HEK293T (cell line): ENCODE results near the gene TRIM36.

Experiments used
- ELF4 ChIP-seq: fragments of 450-650 bp; IDR thresholded peaks from 2 replicates; pipeline ENCODE4 v1.6.1; 2017; ENCODE audit warnings: antibody characterized with exemption
- FOXA1 ChIP-seq: fragments of 450-650 bp; IDR thresholded peaks from 2 replicates; pipeline ENCODE4 v1.6.1; 2016; ENCODE audit warnings: mild to moderate bottlenecking
- FOXK2 ChIP-seq: fragments of 450-650 bp; IDR thresholded peaks from 2 replicates; pipeline ENCODE4 v1.6.1; 2016; ENCODE audit warnings: mild to moderate bottlenecking
- FOXM1 ChIP-seq: fragments of 450-650 bp; IDR thresholded peaks from 2 replicates; pipeline ENCODE4 v1.6.1; 2017; ENCODE audit warnings: mild to moderate bottlenecking, borderline replicate concordance
- HDGF ChIP-seq: fragments of 450-650 bp; IDR thresholded peaks from 2 replicates; pipeline ENCODE4 v1.6.1; 2017; ENCODE audit warnings: antibody characterized with exemption, borderline replicate concordance
- L3MBTL2 ChIP-seq: fragments of 450-650 bp; conservative IDR thresholded peaks from 2 replicates; pipeline ENCODE4 v1.6.1; 2016; ENCODE audit warnings: mild to moderate bottlenecking
- LEF1 ChIP-seq: fragments of 450-650 bp; IDR thresholded peaks from 2 replicates; pipeline ENCODE4 v1.6.1; 2017; ENCODE audit warnings: mild to moderate bottlenecking, borderline replicate concordance
- PKNOX1 ChIP-seq: fragments of 450-650 bp; IDR thresholded peaks from 2 replicates; pipeline ENCODE4 v1.6.1; 2016
- SP1 ChIP-seq: fragments of 450-650 bp; IDR thresholded peaks from 2 replicates; pipeline ENCODE4 v1.6.1; 2017
- SUZ12 ChIP-seq: fragments of 450-650 bp; IDR thresholded peaks from 2 replicates; pipeline ENCODE4 v1.6.1; 2016; ENCODE audit warnings: mild to moderate bottlenecking
- TARDBP ChIP-seq: fragments of 450-650 bp; IDR thresholded peaks from 2 replicates; pipeline ENCODE4 v1.6.1; 2016
- ZNF384 ChIP-seq: fragments of 450-650 bp; IDR thresholded peaks from 2 replicates; pipeline ENCODE4 v1.6.1; 2016

GRCh38 chr5:115150512-115150911, 19.2 kb downstream of the TRIM36 start:
- TF ChIP-seq SP1 (no peak), TARDBP (no peak), FOXK2 (no peak), SUZ12 (no peak), ELF4 (no peak), HDGF (no peak), ZNF384 (no peak), LEF1 (no peak), L3MBTL2 (no peak), FOXM1 (no peak), PKNOX1 (no peak), FOXA1 (no peak)
